WERI-Rb-1 (cell line): ENCODE results near the gene VWF.

Source experiments
- DNase-seq: peaks from one replicate; pipeline ENCODE4 v3.0.0-alpha.2; 2020
- H3K27ac ChIP-seq: fragments of 250-450 bp; sonication (Bioruptor Pico); 2 replicates; pipeline ENCODE4 v1.5.1; 2020; ENCODE audit warnings: mild to moderate bottlenecking, moderate library complexity
- H3K27me3 ChIP-seq: fragments of 250-450 bp; sonication (Bioruptor Pico); 2 replicates; pipeline ENCODE4 v1.5.1; 2021; ENCODE audit warnings: mild to moderate bottlenecking, low read depth, moderate library complexity; ENCODE audit not compliant: insufficient read depth, severe bottlenecking
- H3K36me3 ChIP-seq: fragments of 250-450 bp; sonication (Bioruptor Pico); 2 replicates; pipeline ENCODE4 v1.5.1; 2020; ENCODE audit warnings: mild to moderate bottlenecking, moderate library complexity
- H3K4me3 ChIP-seq: 2 replicates; pipeline ENCODE4 v1.5.1; 2011; ENCODE audit warnings: low read depth, mild to moderate bottlenecking, control low read depth, low read length
- H3K9me3 ChIP-seq: fragments of 250-450 bp; sonication (Bioruptor Pico); 2 replicates; pipeline ENCODE4 v1.5.1; 2021; ENCODE audit warnings: mild to moderate bottlenecking, moderate library complexity; ENCODE audit not compliant: severe bottlenecking
- TF ChIP-seq, protein P1 (sequence below): IDR thresholded peaks from 2 replicates; pipeline ENCODE4 v1.5.1; 2011; ENCODE audit warnings: low read depth, mild to moderate bottlenecking, control low read depth, inconsistent platforms, low read length

VWF gene

DNA sequence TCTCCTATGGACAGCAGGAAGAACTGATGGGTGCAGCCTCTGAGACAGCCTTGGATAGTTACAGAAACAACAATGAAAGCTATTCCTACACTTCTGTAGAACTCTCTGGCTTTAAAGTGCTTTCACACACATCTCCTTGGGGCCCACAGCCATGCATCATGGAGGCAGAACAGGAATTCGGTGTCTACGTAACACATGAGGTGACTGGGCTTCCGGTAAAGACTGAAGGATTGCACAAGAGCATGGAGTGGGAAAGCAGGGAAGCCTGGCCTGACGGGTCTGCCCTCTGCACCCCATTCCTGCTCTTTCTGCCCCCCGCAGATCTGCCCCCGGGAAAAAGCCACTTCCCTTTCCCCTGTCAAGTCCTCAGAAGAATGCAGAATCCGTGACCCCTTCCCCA is 82.6 kb downstream of the VWF start:
- no peak for DNase-seq
- H3K9me3 ChIP-seq, result no peaks in the 10 kb centered on the region
- no peak overlapping the region for H3K27ac ChIP-seq
- no peaks in the 10 kb centered on the region for H3K27me3 ChIP-seq
- no peaks in the 10 kb centered on the region for H3K36me3 ChIP-seq
- TF ChIP-seq, protein P1, sequence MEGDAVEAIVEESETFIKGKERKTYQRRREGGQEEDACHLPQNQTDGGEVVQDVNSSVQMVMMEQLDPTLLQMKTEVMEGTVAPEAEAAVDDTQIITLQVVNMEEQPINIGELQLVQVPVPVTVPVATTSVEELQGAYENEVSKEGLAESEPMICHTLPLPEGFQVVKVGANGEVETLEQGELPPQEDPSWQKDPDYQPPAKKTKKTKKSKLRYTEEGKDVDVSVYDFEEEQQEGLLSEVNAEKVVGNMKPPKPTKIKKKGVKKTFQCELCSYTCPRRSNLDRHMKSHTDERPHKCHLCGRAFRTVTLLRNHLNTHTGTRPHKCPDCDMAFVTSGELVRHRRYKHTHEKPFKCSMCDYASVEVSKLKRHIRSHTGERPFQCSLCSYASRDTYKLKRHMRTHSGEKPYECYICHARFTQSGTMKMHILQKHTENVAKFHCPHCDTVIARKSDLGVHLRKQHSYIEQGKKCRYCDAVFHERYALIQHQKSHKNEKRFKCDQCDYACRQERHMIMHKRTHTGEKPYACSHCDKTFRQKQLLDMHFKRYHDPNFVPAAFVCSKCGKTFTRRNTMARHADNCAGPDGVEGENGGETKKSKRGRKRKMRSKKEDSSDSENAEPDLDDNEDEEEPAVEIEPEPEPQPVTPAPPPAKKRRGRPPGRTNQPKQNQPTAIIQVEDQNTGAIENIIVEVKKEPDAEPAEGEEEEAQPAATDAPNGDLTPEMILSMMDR, result no peak
- H3K4me3 ChIP-seq, result no peak overlapping the region

DNA sequence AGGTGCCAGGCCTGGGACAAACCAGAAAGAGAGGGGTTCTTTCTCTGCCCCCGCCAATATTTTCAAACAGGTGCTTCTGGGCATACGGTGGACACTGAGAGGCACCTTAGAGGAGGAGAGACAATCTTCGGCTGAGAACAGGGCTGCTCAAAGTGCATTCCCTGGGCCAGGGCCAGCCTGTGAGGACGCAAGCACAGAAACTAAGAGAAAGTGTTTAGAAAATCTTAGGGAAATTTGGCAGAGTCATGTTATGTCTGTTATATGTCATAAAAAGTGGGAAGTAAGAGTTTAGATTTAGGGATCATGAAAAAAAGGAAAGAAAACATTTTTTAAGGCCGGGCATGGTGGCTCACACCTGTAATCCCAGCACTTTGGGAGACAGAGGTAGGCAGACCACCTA is 83.7 kb downstream of the VWF start:
- Histone ChIP-seq H3K27ac (no peak overlapping the region), H3K27me3 (no peaks in the 10 kb centered on the region), H3K36me3 (no peaks in the 10 kb centered on the region), H3K4me3 (no peak overlapping the region), H3K9me3 (no peaks in the 10 kb centered on the region)
- TF ChIP-seq, protein P1, result no peak
- DNase-seq, result no peak

DNA sequence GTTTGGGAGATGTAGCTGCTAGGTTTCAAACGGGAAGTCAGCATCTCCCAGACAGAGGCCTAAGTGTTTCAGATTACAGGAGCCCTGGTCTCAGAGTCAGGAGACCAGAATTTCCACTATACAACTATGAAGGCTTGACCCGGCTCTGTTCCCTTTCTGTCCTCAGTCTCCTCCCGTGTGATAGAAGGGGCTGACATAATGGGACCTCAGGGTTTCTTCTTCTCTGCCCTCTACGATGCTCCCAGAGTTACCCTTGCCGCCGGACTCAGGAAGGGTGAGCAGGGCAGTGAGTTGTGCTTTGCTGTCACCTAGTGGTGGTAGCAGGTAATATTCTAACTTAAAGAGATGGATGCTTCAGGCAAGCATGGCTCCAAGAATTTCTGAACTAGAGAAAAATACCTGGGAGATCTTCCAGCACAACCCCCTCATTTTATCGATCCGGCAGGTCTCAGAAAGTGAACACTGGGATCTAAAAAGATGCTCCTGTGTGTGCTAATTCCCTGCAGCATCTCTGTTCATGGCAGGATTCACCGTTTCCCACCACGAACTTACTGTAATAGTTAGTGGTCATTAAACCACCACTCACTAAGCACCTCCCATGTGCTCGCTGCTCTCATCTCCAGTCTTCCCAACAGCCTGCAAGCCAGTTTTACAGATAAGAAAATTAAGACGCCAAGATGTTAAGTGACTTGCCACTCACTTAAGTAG is 84.4 kb downstream of the VWF start:
- H3K27ac ChIP-seq, result no peak overlapping the region
- peak; percentile 65 for DNase-seq
- H3K9me3 ChIP-seq, result no peaks in the 10 kb centered on the region
- H3K27me3 ChIP-seq, result no peaks in the 10 kb centered on the region
- no peak overlapping the region for H3K4me3 ChIP-seq
- no peaks in the 10 kb centered on the region for H3K36me3 ChIP-seq
- TF ChIP-seq, protein P1, result peak; percentile 77

DNA sequence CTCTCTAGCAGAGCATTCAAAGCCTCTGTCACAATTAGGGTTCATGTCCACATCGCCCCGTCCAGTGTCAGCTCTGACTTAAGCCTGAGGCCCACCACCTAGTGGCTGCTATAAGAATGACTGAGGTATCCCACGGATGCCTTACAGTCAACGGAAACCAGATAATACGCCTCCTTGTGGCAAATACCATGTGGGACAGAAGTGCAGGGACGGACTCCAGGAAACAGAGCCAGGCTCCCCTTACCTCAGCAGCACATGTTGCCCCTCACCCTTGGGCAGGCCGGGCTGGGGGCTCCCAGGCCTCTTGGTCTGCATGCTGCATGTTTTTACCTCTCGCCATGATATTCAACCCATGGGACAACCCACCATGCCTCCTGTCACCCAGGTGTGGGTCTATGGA is 86.3 kb downstream of the VWF start:
- H3K4me3 ChIP-seq, result no peak overlapping the region
- peak; percentile 86 for DNase-seq
- H3K36me3 ChIP-seq, result no peaks in the 10 kb centered on the region
- no peaks in the 10 kb centered on the region for H3K9me3 ChIP-seq
- no peak overlapping the region for H3K27ac ChIP-seq
- H3K27me3 ChIP-seq, result no peaks in the 10 kb centered on the region
- TF ChIP-seq, protein P1, result peak; percentile 96

DNA sequence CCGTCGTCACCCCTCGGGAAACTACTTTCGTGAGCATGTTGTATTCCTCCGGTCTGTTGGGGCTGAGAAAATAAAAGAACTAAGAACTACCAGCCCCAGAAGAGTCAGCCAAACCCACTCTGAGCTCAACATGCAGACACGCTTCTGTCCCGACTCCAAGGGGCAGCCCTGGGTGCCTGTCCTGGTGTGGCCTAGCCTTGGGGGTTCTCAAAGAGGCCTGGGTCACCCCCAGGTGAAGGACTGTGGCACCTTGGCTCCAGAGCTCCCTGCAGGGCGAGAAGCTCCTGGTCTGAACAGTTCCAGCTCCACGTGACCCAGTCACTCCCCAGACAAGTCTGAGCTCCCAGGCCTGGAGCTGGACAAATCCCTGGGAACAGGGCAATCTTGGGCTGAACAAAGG is 87.0 kb downstream of the VWF start:
- no peaks in the 10 kb centered on the region for H3K9me3 ChIP-seq
- no peaks in the 10 kb centered on the region for H3K36me3 ChIP-seq
- H3K27me3 ChIP-seq, result no peaks in the 10 kb centered on the region
- TF ChIP-seq, protein P1, result no peak
- DNase-seq, result no peak
- no peak overlapping the region for H3K4me3 ChIP-seq
- H3K27ac ChIP-seq, result no peak overlapping the region

DNA sequence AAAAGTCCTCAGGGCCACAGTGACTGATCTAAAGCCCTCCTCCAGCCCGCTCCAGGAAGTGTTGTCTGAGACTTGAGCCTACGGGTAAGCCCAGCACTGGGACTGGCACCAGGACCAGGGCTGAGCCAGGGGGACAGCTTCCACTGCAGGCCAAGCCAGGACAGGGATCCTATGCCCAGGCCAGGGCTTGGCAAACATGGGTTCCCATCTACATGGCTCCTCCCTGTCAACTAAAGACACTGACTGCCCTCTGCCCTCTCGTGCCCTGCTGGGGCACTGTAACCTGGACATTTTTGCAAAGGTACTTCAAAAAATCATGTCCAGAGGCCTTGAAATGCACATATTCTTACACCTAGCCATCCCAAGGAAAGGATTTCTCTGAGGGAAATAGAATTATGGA is 88.0 kb downstream of the VWF start:
- no peak for DNase-seq
- Histone ChIP-seq H3K27me3 (no peaks in the 10 kb centered on the region), H3K4me3 (no peak overlapping the region), H3K9me3 (no peaks in the 10 kb centered on the region), H3K27ac (no peak overlapping the region), H3K36me3 (no peaks in the 10 kb centered on the region)
- TF ChIP-seq, protein P1, result no peak
